Panc1 (cell line): ENCODE results near the gene GFOD2. TPM values are rescaled to one million over a fixed set of nuclear protein-coding genes. Genes with fewer than 3 reads are reported as not detected.

Experiments
- ATAC-seq: fragments of 200-7000 bp; cut with Tn5 transposase; 2 replicates; pipeline ENCODE4 v1.9.1; 2020; ENCODE audit warnings: mild to moderate bottlenecking, moderate library complexity
- BruUV-seq: library from RNA; stranded (reverse); fragments of 400-500 nt; replicated peaks from 2 replicates; lab custom pipeline; 2021; lab: Mats Ljungman, UMichigan
- CTCF ChIA-PET: fragments of 300-600 bp; sonication (Branson Sonifier 250); formaldehyde crosslinking; loops from one replicate; lab custom pipeline; 2022; ENCODE audit warnings: antibody characterized with exemption; lab: Charles Lee
- POLR2A ChIA-PET: fragments of 300-600 bp; sonication (Branson Sonifier 250); formaldehyde crosslinking; loops from one replicate; lab custom pipeline; 2022; ENCODE audit warnings: antibody characterized with exemption; lab: Charles Lee
- DNase-seq: peaks from one replicate; pipeline ENCODE4 v3.0.0-alpha.2; 2010; ENCODE audit warnings: low read depth, low spot score
- H3K27ac ChIP-seq: 2 replicates; pipeline ENCODE4 v1.5.1; 2011; ENCODE audit warnings: mild to moderate bottlenecking, low read length, inconsistent platforms
- H3K27me3 ChIP-seq: fragments of 200-500 bp; sonication (Bioruptor generic); 2 replicates; pipeline ENCODE4 v1.6.0; 2014; ENCODE audit warnings: low read length, inconsistent platforms; ENCODE audit not compliant: control insufficient read depth, insufficient read depth
- H3K36me3 ChIP-seq: fragments of 200-500 bp; sonication (Bioruptor generic); 2 replicates; pipeline ENCODE4 v1.5.1; 2014; ENCODE audit warnings: inconsistent platforms, mild to moderate bottlenecking, low read length, moderate library complexity; ENCODE audit not compliant: control insufficient read depth, insufficient read depth
- H3K4me1 ChIP-seq: 2 replicates; pipeline ENCODE4 v1.5.1; 2011; ENCODE audit warnings: inconsistent platforms, mild to moderate bottlenecking, low read length, moderate library complexity; ENCODE audit not compliant: control insufficient read depth, insufficient read depth
- H3K4me3 ChIP-seq, 2 experiments: 2 replicates each; pipeline ENCODE4 v1.5.1; 2011 to 2012; ENCODE audit warnings: low read depth in 2 of 2, low read length in 2 of 2, mild to moderate bottlenecking in 2 of 2, inconsistent platforms in 1 of 2, moderate library complexity in 1 of 2
- H3K9me3 ChIP-seq: fragments of 200-500 bp; sonication (Bioruptor generic); 2 replicates; pipeline ENCODE4 v1.5.1; 2014; ENCODE audit warnings: low read depth, mild to moderate bottlenecking, inconsistent platforms, low read length, moderate library complexity; ENCODE audit not compliant: control insufficient read depth, insufficient read depth
- CTCF ChIP-seq: fragments of 450-650 bp; IDR thresholded peaks from 2 replicates; pipeline ENCODE4 v1.5.1; 2017; ENCODE audit warnings: mild to moderate bottlenecking
- POLR2AphosphoS5 ChIP-seq: IDR thresholded peaks from 2 replicates; pipeline ENCODE4 v1.6.1; 2012; ENCODE audit warnings: mild to moderate bottlenecking, low read depth, low read length, moderate library complexity
- SIN3A ChIP-seq: IDR thresholded peaks from 2 replicates; pipeline ENCODE4 v1.6.1; 2012; ENCODE audit warnings: low read depth, mild to moderate bottlenecking, low read length, moderate library complexity, borderline replicate concordance; ENCODE audit not compliant: insufficient read depth
- TCF7L2 ChIP-seq: IDR thresholded peaks from 2 replicates; pipeline ENCODE4 v1.6.1; 2011; ENCODE audit warnings: mild to moderate bottlenecking, low read depth, low read length, inconsistent platforms
- in situ Hi-C: cut with HindIII; loops from 2 replicates; pipeline ENCODE4 v1.10.0; 2016; ENCODE audit warnings: low sequenced_read_pairs, low pct_unique_long_range_greater_than_20kb
- intact Hi-C: fragments of 100-400 bp; cut with micrococcal nuclease; formaldehyde crosslinking; loops from one replicate; pipeline ENCODE4 v1.10.0; 2022; ENCODE audit not compliant: unreplicated experiment
- total RNA-seq: library from RNA; stranded (reverse); gene quantifications from one replicate; pipeline ENCODE4 v1.2.1, GENCODE V29; 2021; ENCODE audit not compliant: unreplicated experiment
- TF ChIP-seq, protein P1 (sequence below), 2 experiments: IDR thresholded peaks; 2 replicates each; pipeline ENCODE4 v1.6.1; 2011 to 2012; ENCODE audit warnings: low read depth in 2 of 2, control low read depth in 1 of 2, low read length in 1 of 2, mild to moderate bottlenecking in 1 of 2, moderate library complexity in 1 of 2; ENCODE audit not compliant: insufficient read depth in 1 of 2

Gene GFOD2
- total RNA-seq, 1 experiment from 2014 or later: 15.1 TPM

DNA sequence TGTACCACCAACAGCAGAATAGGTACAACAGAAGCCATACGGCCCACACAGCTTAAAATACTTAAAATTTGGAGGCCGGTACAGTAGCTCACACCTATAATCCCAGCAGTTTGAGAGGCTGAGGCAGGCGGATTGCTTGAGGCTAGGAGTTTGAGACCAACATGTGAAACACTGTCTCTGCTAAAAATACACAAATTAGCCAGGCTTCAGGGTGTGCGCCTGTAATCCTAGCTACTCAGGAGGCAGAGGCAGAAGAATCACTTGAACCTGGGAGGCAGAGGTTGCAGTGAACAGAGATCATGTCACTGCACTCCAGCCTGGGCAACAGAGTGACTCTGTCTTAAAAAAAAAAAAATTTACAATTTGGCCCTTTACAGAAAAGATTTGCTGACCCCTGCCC is 17.0 kb downstream of the GFOD2 start:
- intact Hi-C loops (no loop called here), in situ Hi-C loops (no loop called here)
- no peaks in the 10 kb centered on the region for H3K36me3 ChIP-seq
- ChIA-PET CTCF (no interaction called here), POLR2A (interaction anchor here (0.7 kb wide), 1 partner anchor 382 kb away, joined by 3 read pairs; no protein-coding TSS in a partner anchor)
- H3K4me3 ChIP-seq: no peak overlapping the region
- no peak for TF ChIP-seq CTCF
- no peaks in the 10 kb centered on the region for H3K9me3 ChIP-seq
- no TSS peak for BruUV-seq
- no peak for ATAC-seq
- DNase-seq: no peak
- no peak overlapping the region for H3K27ac ChIP-seq
- H3K4me1 ChIP-seq: no peaks in the 10 kb centered on the region
- H3K27me3 ChIP-seq: no peaks in the 10 kb centered on the region

DNA sequence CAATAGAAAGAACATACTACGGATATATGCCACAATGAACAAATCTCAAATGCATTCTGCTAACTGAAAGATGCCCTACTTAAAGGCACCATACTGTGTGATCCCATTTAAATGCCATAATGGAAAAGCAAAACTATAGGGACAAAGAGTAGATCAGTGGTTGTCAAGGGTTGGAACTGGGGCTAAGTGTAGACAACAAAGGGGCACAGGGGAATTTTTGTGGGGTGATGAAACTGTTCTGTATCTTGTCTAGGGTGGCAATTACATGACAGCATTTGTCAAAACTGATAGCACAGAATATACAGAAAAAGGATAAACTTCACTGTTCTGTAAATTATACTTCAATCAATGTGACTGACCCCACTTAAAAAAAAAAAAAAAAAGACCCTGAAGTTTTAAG is 17.7 kb downstream of the GFOD2 start:
- DNase-seq (no peak), ATAC-seq (no peak)
- no peak for TF ChIP-seq TCF7L2
- no peak for TF ChIP-seq SIN3A
- TF ChIP-seq CTCF: no peak
- TF ChIP-seq, protein P1, sequence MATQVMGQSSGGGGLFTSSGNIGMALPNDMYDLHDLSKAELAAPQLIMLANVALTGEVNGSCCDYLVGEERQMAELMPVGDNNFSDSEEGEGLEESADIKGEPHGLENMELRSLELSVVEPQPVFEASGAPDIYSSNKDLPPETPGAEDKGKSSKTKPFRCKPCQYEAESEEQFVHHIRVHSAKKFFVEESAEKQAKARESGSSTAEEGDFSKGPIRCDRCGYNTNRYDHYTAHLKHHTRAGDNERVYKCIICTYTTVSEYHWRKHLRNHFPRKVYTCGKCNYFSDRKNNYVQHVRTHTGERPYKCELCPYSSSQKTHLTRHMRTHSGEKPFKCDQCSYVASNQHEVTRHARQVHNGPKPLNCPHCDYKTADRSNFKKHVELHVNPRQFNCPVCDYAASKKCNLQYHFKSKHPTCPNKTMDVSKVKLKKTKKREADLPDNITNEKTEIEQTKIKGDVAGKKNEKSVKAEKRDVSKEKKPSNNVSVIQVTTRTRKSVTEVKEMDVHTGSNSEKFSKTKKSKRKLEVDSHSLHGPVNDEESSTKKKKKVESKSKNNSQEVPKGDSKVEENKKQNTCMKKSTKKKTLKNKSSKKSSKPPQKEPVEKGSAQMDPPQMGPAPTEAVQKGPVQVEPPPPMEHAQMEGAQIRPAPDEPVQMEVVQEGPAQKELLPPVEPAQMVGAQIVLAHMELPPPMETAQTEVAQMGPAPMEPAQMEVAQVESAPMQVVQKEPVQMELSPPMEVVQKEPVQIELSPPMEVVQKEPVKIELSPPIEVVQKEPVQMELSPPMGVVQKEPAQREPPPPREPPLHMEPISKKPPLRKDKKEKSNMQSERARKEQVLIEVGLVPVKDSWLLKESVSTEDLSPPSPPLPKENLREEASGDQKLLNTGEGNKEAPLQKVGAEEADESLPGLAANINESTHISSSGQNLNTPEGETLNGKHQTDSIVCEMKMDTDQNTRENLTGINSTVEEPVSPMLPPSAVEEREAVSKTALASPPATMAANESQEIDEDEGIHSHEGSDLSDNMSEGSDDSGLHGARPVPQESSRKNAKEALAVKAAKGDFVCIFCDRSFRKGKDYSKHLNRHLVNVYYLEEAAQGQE (IDR thresholded peaks at IDR 0.05; ENCODE audit: insufficient read depth in 1 of 2, low read depth in 2 of 2, low read length in 1 of 2): no peak
- no peak for TF ChIP-seq POLR2AphosphoS5
- H3K4me3 ChIP-seq: no peak overlapping the region
- ChIA-PET POLR2A (no interaction called here), CTCF (no interaction called here)
- H3K9me3 ChIP-seq: no peaks in the 10 kb centered on the region
- no peak overlapping the region for H3K27ac ChIP-seq
- no TSS peak for BruUV-seq
- no peaks in the 10 kb centered on the region for H3K27me3 ChIP-seq
- H3K36me3 ChIP-seq: no peaks in the 10 kb centered on the region
- in situ Hi-C loops: no loop called here
- intact Hi-C loops: no loop called here
- H3K4me1 ChIP-seq: no peaks in the 10 kb centered on the region

- Histone ChIP-seq H3K27me3 (no peaks in the 10 kb centered on the region), H3K27ac (no peak overlapping the region), H3K4me3 (no peak overlapping the region), H3K9me3 (no peaks in the 10 kb centered on the region), H3K36me3 (no peaks in the 10 kb centered on the region), H3K4me1 (no peaks in the 10 kb centered on the region)
- TF ChIP-seq CTCF: no peak
- no peak for TF ChIP-seq TCF7L2
- TF ChIP-seq POLR2AphosphoS5: no peak
- TF ChIP-seq SIN3A: no peak
- TF ChIP-seq, protein P1 (IDR thresholded peaks at IDR 0.05; ENCODE audit: insufficient read depth in 1 of 2, low read depth in 2 of 2, low read length in 1 of 2): no peak
- CTCF ChIA-PET: no interaction called here
- intact Hi-C loops: no loop called here
- no peak for DNase-seq
- no peak for ATAC-seq
- BruUV-seq: no TSS peak
- POLR2A ChIA-PET: no interaction called here
- in situ Hi-C loops: no loop called here
Observed at GRCh38 chr16:67699265-67699664, 19.9 kb downstream of the GFOD2 start.
